ENCODE results near the gene FIGNL2. TPM values are rescaled to one million over a fixed set of nuclear protein-coding genes. Genes with fewer than 3 reads are reported as not detected.

FIGNL2 gene
- total and polyA plus RNA-seq, 9 of the 15 experiments (the other 6 are each of a cell fraction or from before 2014, with no cell fraction given) = 0.01 TPM; not detected in 8

GRCh38 chr12:51868821-51869495 lies 20.4 kb upstream of the FIGNL2 start (continued):
- TF ChIP-seq RERE (CRISPR knock-in tag; IDR thresholded peaks at IDR 0.05; ENCODE audit: borderline replicate concordance) = no peak
- TF ChIP-seq HDAC1 (IDR thresholded peaks at IDR 0.05) = 0 out of 4 replicates have a peak, but pooled peaks of 1 of the 2 experiments have one; percentile 8
- no peak for TF ChIP-seq TCF7L2 (IDR thresholded peaks at IDR 0.05; ENCODE audit: low read depth, low read length)
- no peak for TF ChIP-seq ZNF583 (CRISPR knock-in tag; IDR thresholded peaks at IDR 0.05)
- no peak for TF ChIP-seq ZNF766 (CRISPR knock-in tag; conservative IDR thresholded peaks at IDR 0.05)
- TF ChIP-seq CBFB (CRISPR knock-in tag; IDR thresholded peaks at IDR 0.05) = no peak
- peak; percentile 68; the same call in 1 of the 2 replicates for TF ChIP-seq ZNF263 (CRISPR knock-in tag; IDR thresholded peaks at IDR 0.05; ENCODE audit: borderline replicate concordance)
- no peak for TF ChIP-seq ZBTB26 (CRISPR knock-in tag; IDR thresholded peaks at IDR 0.05)
- no peak for TF ChIP-seq GATAD2B (IDR thresholded peaks at IDR 0.05; ENCODE audit: borderline replicate concordance)
- 0 out of 2 replicates have a peak, but pooled peaks have one; percentile 17 for TF ChIP-seq CBFA2T2 (conservative IDR thresholded peaks at IDR 0.05)
- peak in 1 of 2 experiments; percentile 18 for TF ChIP-seq E2F6 (IDR thresholded peaks at IDR 0.05; ENCODE audit: borderline replicate concordance in 1 of 2, extremely low read depth in 1 of 2, insufficient read depth in 1 of 2, insufficient read length in 1 of 2, low read depth in 1 of 2, low read length in 1 of 2, poor library complexity in 1 of 2, severe bottlenecking in 1 of 2)
- no peak for TF ChIP-seq EWSR1 (IDR thresholded peaks at IDR 0.05; ENCODE audit: borderline replicate concordance, low read depth, partially characterized antibody)
- no peak for TF ChIP-seq TBP (optimal IDR thresholded peaks at IDR 0.05; ENCODE audit: low read depth, low read length)
- no peak for TF ChIP-seq OTX1 (CRISPR knock-in tag; IDR thresholded peaks at IDR 0.05)
- TF ChIP-seq MYC (IDR thresholded peaks at IDR 0.05; ENCODE audit: low read depth, low read length) = no peak
- no peak for TF ChIP-seq MYC (CRISPR knock-in tag; IDR thresholded peaks at IDR 0.05; ENCODE audit: borderline replicate concordance, low read depth)
- TF ChIP-seq BCL6 (CRISPR knock-in tag; IDR thresholded peaks at IDR 0.05) = no peak
- no peak for TF ChIP-seq RHOXF2B (CRISPR knock-in tag; conservative IDR thresholded peaks at IDR 0.05)
- TF ChIP-seq ZNF184 (CRISPR knock-in tag; IDR thresholded peaks at IDR 0.05) = no peak
- no peak for TF ChIP-seq BMI1 (IDR thresholded peaks at IDR 0.05; ENCODE audit: low read length)
- TF ChIP-seq FOXM1 (IDR thresholded peaks at IDR 0.05; ENCODE audit: low read depth) = no peak
- TF ChIP-seq FOXM1 (CRISPR knock-in tag; IDR thresholded peaks at IDR 0.05; ENCODE audit: low read depth) = no peak
- TF ChIP-seq CAMTA2 (CRISPR knock-in tag; conservative IDR thresholded peaks at IDR 0.05) = no peak

Data from K562 (cell line).